ENCODE results near the gene PBX1. TPM values are rescaled to one million over a fixed set of nuclear protein-coding genes. Genes with fewer than 3 reads are reported as not detected.

Gene PBX1
- total RNA-seq, 1 experiment from 2014 or later = 102 TPM

DNA sequence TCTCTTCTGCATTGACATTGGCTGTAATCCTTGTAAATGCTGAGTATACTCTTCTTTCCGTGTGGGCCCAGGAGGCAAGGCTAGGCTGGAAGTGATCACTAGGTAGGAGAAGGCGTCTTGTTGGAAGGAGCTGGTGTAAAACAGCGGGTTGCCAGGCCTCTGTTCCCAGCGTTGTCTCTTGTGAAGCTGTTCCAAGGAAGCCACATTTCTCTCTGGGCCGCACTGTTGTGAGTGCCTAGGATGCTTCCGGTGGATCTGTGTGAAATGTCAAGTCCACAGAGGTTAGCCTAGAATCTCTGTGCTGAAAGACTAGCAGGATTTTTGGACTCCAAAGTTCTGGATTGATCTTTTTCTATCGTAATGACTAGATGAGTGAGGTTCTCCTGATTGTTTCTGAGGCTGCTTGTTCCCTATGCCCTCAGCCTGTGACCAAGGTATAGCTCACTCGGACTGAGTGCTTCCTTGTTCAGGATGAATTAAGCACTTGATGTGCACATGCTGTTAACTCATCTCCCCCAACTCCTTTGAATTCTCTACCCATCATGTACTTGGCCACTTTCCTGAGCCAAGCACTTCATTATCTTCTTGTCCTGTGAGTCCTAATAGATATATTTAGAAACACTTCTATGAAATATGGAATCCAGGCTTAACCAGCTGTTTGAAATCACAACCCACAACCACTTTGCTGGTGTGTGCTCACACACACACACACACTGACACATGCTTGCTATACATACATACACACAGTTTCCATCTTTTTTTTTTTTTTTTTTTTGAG lies 63.3 kb downstream of the PBX1 start:
- ATAC-seq = no peak
- Mint-ChIP-seq H3K36me3 (peaks cover 6% of the 10 kb centered on the region; the same call in 1 of the 2 replicates), H3K4me1 (peaks cover 51% of the 10 kb centered on the region), H3K9me3 (no peaks in the 10 kb centered on the region), H3K27me3 (ENCODE audit: low read depth) (no peaks in the 10 kb centered on the region), H3K4me3 (no peak overlapping the region), H3K27ac (peak overlapping the region; percentile 46)
- no peak for DNase-seq (ENCODE audit: low spot score)
- ChIA-PET POLR2A (interaction anchor here (0.6 kb wide), 1 partner anchor 31 kb away, joined by 3 read pairs; no protein-coding TSS in a partner anchor), CTCF (interaction anchor here (0.5 to 3.4 kb wide), 5 partner anchors 12 to 459 kb away, joined by 3 to 18 read pairs (median 3); no protein-coding TSS in a partner anchor)
- TF ChIP-seq TP53 (CRISPR knock-in tag; IDR thresholded peaks at IDR 0.05) = no peak
- TF ChIP-seq SP1 (CRISPR knock-in tag; conservative IDR thresholded peaks at IDR 0.05) = no peak
- no peak for TF ChIP-seq TEAD4 (CRISPR knock-in tag; IDR thresholded peaks at IDR 0.05)
- no peak for TF ChIP-seq ELF4 (CRISPR knock-in tag; IDR thresholded peaks at IDR 0.05; ENCODE audit: low read depth)
- TF ChIP-seq SMAD3 (CRISPR knock-in tag; IDR thresholded peaks at IDR 0.05; ENCODE audit: borderline replicate concordance) = no peak
- TF ChIP-seq ZNF121 (CRISPR knock-in tag; IDR thresholded peaks at IDR 0.05) = no peak
- no peak for TF ChIP-seq JAZF1 (CRISPR knock-in tag; IDR thresholded peaks at IDR 0.05)
- TF ChIP-seq CBFB (CRISPR knock-in tag; IDR thresholded peaks at IDR 0.05; ENCODE audit: low read depth) = no peak
- no peak for TF ChIP-seq FOXK1 (CRISPR knock-in tag; IDR thresholded peaks at IDR 0.05)

DNA sequence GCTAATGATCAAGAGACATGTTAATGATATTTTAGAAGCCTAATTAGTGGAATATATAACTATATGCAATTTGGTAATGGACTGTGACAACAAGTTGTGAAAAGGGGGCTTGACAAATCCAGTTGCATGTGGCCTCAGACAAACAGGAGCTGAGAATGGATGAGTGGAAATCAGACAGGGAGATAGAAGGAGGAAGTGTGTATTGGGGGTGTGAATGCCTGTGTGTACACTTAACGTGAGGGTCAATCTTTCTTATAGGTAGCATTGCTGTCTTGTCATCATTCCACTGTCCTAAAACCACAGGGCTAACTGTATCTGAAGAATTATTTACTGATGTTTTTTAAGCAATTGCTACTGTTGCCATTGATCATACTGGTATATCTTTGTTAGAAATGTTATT lies 64.8 kb downstream of the PBX1 start:
- no peaks in the 10 kb centered on the region for H3K27me3 Mint-ChIP-seq (ENCODE audit: low read depth)
- DNase-seq (ENCODE audit: low spot score) (no peak), ATAC-seq (no peak)
- ChIA-PET CTCF (interaction anchor here (0.6 to 3.4 kb wide), 5 partner anchors 11 to 116 kb away, joined by 3 to 18 read pairs (median 5); no protein-coding TSS in a partner anchor), POLR2A (no interaction called here)
- H3K36me3 Mint-ChIP-seq = peaks cover 9% of the 10 kb centered on the region; the same call in 1 of the 2 replicates
- TF ChIP-seq ZNF423 (CRISPR knock-in tag; IDR thresholded peaks at IDR 0.05) = no peak
- TF ChIP-seq FOXP1 (CRISPR knock-in tag; IDR thresholded peaks at IDR 0.05; ENCODE audit: borderline replicate concordance) = no peak
- no peak for TF ChIP-seq TCF7 (CRISPR knock-in tag; IDR thresholded peaks at IDR 0.05; ENCODE audit: low read depth)
- TF ChIP-seq, protein P1, sequence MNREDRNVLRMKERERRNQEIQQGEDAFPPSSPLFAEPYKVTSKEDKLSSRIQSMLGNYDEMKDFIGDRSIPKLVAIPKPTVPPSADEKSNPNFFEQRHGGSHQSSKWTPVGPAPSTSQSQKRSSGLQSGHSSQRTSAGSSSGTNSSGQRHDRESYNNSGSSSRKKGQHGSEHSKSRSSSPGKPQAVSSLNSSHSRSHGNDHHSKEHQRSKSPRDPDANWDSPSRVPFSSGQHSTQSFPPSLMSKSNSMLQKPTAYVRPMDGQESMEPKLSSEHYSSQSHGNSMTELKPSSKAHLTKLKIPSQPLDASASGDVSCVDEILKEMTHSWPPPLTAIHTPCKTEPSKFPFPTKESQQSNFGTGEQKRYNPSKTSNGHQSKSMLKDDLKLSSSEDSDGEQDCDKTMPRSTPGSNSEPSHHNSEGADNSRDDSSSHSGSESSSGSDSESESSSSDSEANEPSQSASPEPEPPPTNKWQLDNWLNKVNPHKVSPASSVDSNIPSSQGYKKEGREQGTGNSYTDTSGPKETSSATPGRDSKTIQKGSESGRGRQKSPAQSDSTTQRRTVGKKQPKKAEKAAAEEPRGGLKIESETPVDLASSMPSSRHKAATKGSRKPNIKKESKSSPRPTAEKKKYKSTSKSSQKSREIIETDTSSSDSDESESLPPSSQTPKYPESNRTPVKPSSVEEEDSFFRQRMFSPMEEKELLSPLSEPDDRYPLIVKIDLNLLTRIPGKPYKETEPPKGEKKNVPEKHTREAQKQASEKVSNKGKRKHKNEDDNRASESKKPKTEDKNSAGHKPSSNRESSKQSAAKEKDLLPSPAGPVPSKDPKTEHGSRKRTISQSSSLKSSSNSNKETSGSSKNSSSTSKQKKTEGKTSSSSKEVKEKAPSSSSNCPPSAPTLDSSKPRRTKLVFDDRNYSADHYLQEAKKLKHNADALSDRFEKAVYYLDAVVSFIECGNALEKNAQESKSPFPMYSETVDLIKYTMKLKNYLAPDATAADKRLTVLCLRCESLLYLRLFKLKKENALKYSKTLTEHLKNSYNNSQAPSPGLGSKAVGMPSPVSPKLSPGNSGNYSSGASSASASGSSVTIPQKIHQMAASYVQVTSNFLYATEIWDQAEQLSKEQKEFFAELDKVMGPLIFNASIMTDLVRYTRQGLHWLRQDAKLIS (CRISPR knock-in tag; IDR thresholded peaks at IDR 0.05; ENCODE audit: borderline replicate concordance) = no peak
- TF ChIP-seq KAT7 (CRISPR knock-in tag; IDR thresholded peaks at IDR 0.05; ENCODE audit: borderline replicate concordance) = no peak
- TF ChIP-seq, protein P2, sequence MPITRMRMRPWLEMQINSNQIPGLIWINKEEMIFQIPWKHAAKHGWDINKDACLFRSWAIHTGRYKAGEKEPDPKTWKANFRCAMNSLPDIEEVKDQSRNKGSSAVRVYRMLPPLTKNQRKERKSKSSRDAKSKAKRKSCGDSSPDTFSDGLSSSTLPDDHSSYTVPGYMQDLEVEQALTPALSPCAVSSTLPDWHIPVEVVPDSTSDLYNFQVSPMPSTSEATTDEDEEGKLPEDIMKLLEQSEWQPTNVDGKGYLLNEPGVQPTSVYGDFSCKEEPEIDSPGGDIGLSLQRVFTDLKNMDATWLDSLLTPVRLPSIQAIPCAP (CRISPR knock-in tag; IDR thresholded peaks at IDR 0.05) = no peak
- TF ChIP-seq ZNF232 (CRISPR knock-in tag; IDR thresholded peaks at IDR 0.05) = no peak
- TF ChIP-seq, protein P3, sequence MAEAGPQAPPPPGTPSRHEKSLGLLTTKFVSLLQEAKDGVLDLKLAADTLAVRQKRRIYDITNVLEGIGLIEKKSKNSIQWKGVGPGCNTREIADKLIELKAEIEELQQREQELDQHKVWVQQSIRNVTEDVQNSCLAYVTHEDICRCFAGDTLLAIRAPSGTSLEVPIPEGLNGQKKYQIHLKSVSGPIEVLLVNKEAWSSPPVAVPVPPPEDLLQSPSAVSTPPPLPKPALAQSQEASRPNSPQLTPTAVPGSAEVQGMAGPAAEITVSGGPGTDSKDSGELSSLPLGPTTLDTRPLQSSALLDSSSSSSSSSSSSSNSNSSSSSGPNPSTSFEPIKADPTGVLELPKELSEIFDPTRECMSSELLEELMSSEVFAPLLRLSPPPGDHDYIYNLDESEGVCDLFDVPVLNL (CRISPR knock-in tag; IDR thresholded peaks at IDR 0.05; ENCODE audit: borderline replicate concordance, low read depth) = no peak
- no peak for TF ChIP-seq IRF2 (CRISPR knock-in tag; IDR thresholded peaks at IDR 0.05; ENCODE audit: borderline replicate concordance, low read depth)
- no peak for TF ChIP-seq ZNF671 (CRISPR knock-in tag; IDR thresholded peaks at IDR 0.05)
- TF ChIP-seq NFATC4 (CRISPR knock-in tag; IDR thresholded peaks at IDR 0.05) = no peak
- no peak for TF ChIP-seq TEAD1 (CRISPR knock-in tag; IDR thresholded peaks at IDR 0.05)
- TF ChIP-seq, protein P4, sequence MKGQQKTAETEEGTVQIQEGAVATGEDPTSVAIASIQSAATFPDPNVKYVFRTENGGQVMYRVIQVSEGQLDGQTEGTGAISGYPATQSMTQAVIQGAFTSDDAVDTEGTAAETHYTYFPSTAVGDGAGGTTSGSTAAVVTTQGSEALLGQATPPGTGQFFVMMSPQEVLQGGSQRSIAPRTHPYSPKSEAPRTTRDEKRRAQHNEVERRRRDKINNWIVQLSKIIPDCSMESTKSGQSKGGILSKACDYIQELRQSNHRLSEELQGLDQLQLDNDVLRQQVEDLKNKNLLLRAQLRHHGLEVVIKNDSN (CRISPR knock-in tag; IDR thresholded peaks at IDR 0.05) = no peak
- peak overlapping the region; percentile 38 for H3K27ac Mint-ChIP-seq
- no peaks in the 10 kb centered on the region for H3K9me3 Mint-ChIP-seq
- H3K4me1 Mint-ChIP-seq = peaks cover 54% of the 10 kb centered on the region
- H3K4me3 Mint-ChIP-seq = no peak overlapping the region
